SKM-1 (cell line): Measurements from ENCODE around the gene DPM3.
A peak's percentile ranks its signal among the peaks of the same experiment; 100 is the strongest.
"Not testable (repeated sequence)": the region's sequence is repeated elsewhere in the genome, so short reads cannot be mapped to it uniquely, and the experiment has no call there.

Experiments used
- DNase-seq: peaks from one replicate; lab custom pipeline; 2025; ENCODE audit not compliant: unreplicated experiment; lab: John Stamatoyannopoulos, UW

The DPM3 gene

GRCh38 chr1:155162631-155163030, 22.3 kb upstream of the DPM3 start:
- not testable (repeated sequence) for DNase-seq

GRCh38 chr1:155160128-155160527, 19.8 kb upstream of the DPM3 start:
- no peak for DNase-seq

- no peak for DNase-seq
Measured at GRCh38 chr1:155158991-155159390, 18.7 kb upstream of the DPM3 start.

GRCh38 chr1:155155996-155156643, 15.8 kb upstream of the DPM3 start:
- not testable (repeated sequence) for DNase-seq

- DNase-seq = no peak
Measured at GRCh38 chr1:155145491-155145890, 5.2 kb upstream of the DPM3 start.

GRCh38 chr1:155141749-155142148, 1.4 kb upstream of the DPM3 start:
- no peak for DNase-seq

GRCh38 chr1:155140630-155140953, 261 bp upstream of the DPM3 start:
- no peak for DNase-seq

GRCh38 chr1:155137154-155137949, 3.0 kb downstream of the DPM3 start:
- DNase-seq = no peak

- no peak for DNase-seq
Measured at GRCh38 chr1:155136748-155137147, 3.6 kb downstream of the DPM3 start.

- peak; percentile 86 for DNase-seq
Measured at GRCh38 chr1:155135415-155136028, 4.8 kb downstream of the DPM3 start, which contains the start of gene SLC50A1. Gene SLC50A1 (plus strand): TSS chr1:155135852. CDS start chr1:155135912, 60 bp downstream.

GRCh38 chr1:155134880-155135414, 5.4 kb downstream of the DPM3 start:
- DNase-seq = peak; percentile 32

- no peak for DNase-seq
Measured at GRCh38 chr1:155134322-155134721, 6.0 kb downstream of the DPM3 start.

GRCh38 chr1:155133799-155134281, 6.5 kb downstream of the DPM3 start:
- no peak for DNase-seq

GRCh38 chr1:155131856-155132255, 8.5 kb downstream of the DPM3 start:
- DNase-seq = no peak

GRCh38 chr1:155131285-155131684, 9.0 kb downstream of the DPM3 start:
- DNase-seq = no peak

- DNase-seq = no peak
Measured at GRCh38 chr1:155130272-155131006, 9.9 kb downstream of the DPM3 start.

- no peak for DNase-seq
Measured at GRCh38 chr1:155128755-155129473, 11.4 kb downstream of the DPM3 start.

GRCh38 chr1:155127967-155128754, 12.2 kb downstream of the DPM3 start:
- no peak for DNase-seq

- DNase-seq = no peak
Measured at GRCh38 chr1:155127105-155127966, 13.0 kb downstream of the DPM3 start, which contains the start of gene EFNA1. Gene EFNA1 (plus strand): TSS chr1:155127876. CDS start chr1:155127978, 102 bp downstream.
